ENCODE data around the gene HIVEP3.

HIVEP3 gene

GRCh38 chr1:41852091-41852490 lies 66.6 kb downstream of the HIVEP3 start:
- no peak for DNase-seq (ENCODE audit: low spot score)
- Histone ChIP-seq H3K27ac (no peak overlapping the region), H3K4me3 (no peak overlapping the region)
- TF ChIP-seq CTCF (IDR thresholded peaks at IDR 0.05) = no peak

- TF ChIP-seq CTCF (IDR thresholded peaks at IDR 0.05) = no peak
- no peak overlapping the region for H3K4me3 ChIP-seq
- no peak overlapping the region for H3K27ac ChIP-seq
- no peak for DNase-seq (ENCODE audit: low spot score)
Measured at GRCh38 chr1:41851589-41851988, 67.1 kb downstream of the HIVEP3 start.

- no peak overlapping the region for H3K4me3 ChIP-seq
- TF ChIP-seq CTCF (IDR thresholded peaks at IDR 0.05) = no peak
- DNase-seq (ENCODE audit: low spot score) = no peak
Measured at GRCh38 chr1:41850029-41850428, 68.7 kb downstream of the HIVEP3 start.

GRCh38 chr1:41849211-41849759 lies 69.4 kb downstream of the HIVEP3 start:
- H3K4me3 ChIP-seq = no peak overlapping the region
- TF ChIP-seq CTCF (IDR thresholded peaks at IDR 0.05) = no peak
- no peak overlapping the region for H3K27ac ChIP-seq
- no peak for DNase-seq (ENCODE audit: low spot score)

More at GRCh38 chr1:41850029-41850428, 68.7 kb downstream of the HIVEP3 start:
- H3K27ac ChIP-seq = no peak overlapping the region

- no peak for DNase-seq (ENCODE audit: low spot score)
- no peak for TF ChIP-seq CTCF (IDR thresholded peaks at IDR 0.05)
- Histone ChIP-seq H3K4me3 (no peak overlapping the region), H3K27ac (no peak overlapping the region)
Measured at GRCh38 chr1:41848216-41848952, 70.3 kb downstream of the HIVEP3 start.

- no peak for DNase-seq (ENCODE audit: low spot score)
- H3K27ac ChIP-seq = no peak overlapping the region
- no peak for TF ChIP-seq CTCF (IDR thresholded peaks at IDR 0.05)
- H3K4me3 ChIP-seq = no peak overlapping the region
Measured at GRCh38 chr1:41847733-41848132, 71.0 kb downstream of the HIVEP3 start.

All from coronary artery (tissue), 2 donors.